ENCODE results near the gene ACSF2.

- TF ChIP-seq POLR2AphosphoS5 (IDR thresholded peaks at IDR 0.05), result no peak
- TF ChIP-seq POLR2A (IDR thresholded peaks at IDR 0.05), result no peak
- TF ChIP-seq EP300 (IDR thresholded peaks at IDR 0.05), result no peak
- no peak for TF ChIP-seq CTCF (IDR thresholded peaks at IDR 0.05)
Measured at GRCh38 chr17:50420419-50421112, 5.5 kb upstream of the ACSF2 start.

All from upper lobe of left lung (tissue), 4 donors.